GM10266 (cell line): ENCODE results near the gene SPDYE18.
"Not testable (repeated sequence)": the region's sequence is repeated elsewhere in the genome, so short reads cannot be mapped to it uniquely, and the experiment has no call there.

Experiments
- DNase-seq: peaks from one replicate; pipeline ENCODE4 v3.0.0; 2012; ENCODE audit errors: extremely low spot score

Gene SPDYE18

GRCh38 chr7:77005461-77006057, 56.8 kb downstream of the SPDYE18 start:
- DNase-seq, result not testable (repeated sequence)

GRCh38 chr7:77004151-77004550, 58.2 kb downstream of the SPDYE18 start:
- not testable (repeated sequence) for DNase-seq

GRCh38 chr7:77003241-77003640, 59.1 kb downstream of the SPDYE18 start:
- not testable (repeated sequence) for DNase-seq

GRCh38 chr7:77002678-77003233, 59.6 kb downstream of the SPDYE18 start:
- not testable (repeated sequence) for DNase-seq

- DNase-seq, result not testable (repeated sequence)
Observed at GRCh38 chr7:77002104-77002503, 60.3 kb downstream of the SPDYE18 start.
